K562 (cell line): ENCODE measurements around the gene ZNF691. TPM values are rescaled to one million over a fixed set of nuclear protein-coding genes. Genes with fewer than 3 reads are reported as not detected.

Source experiments
- ATAC-seq: fragments of 200-7000 bp; cut with Tn5 transposase; 3 replicates; pipeline ENCODE4 v1.9.1; 2020; ENCODE audit warnings: moderate library complexity
- BruUV-seq: library from RNA; stranded (reverse); fragments of 400-500 nt; replicated peaks from 2 replicates; lab custom pipeline; 2021; lab: Mats Ljungman, UMichigan
- CTCF ChIA-PET: fragments of 300-600 bp; formaldehyde crosslinking; extraction: SDS; loops from one replicate; lab custom pipeline; 2021; ENCODE audit warnings: low intra/inter-chr PET ratio; lab: Yijun Ruan, JAX
- POLR2A ChIA-PET: fragments of 300-600, 350-650 bp; sonication (Branson Sonifier 250); formaldehyde crosslinking; extraction: SDS; loops from one replicate; lab custom pipeline; 2021; ENCODE audit warnings: antibody characterized with exemption, inconsistent platforms; lab: Yijun Ruan, JAX
- DNase-seq, 4 experiments: peaks; one replicate each; pipeline versions ENCODE4 v3.0.0 to v3.0.0-alpha.2; 2011 to 2018; ENCODE audit warnings: low spot score in 3 of 4, mixed read lengths in 3 of 4; ENCODE audit errors: extremely low read depth in 1 of 4
- FAIRE-seq: peaks from 2 replicates; lab custom pipeline; 2011; peaks lifted over from hg19 to GRCh38; lab: Jason Lieb, UNC
- H2AFZ ChIP-seq: 2 replicates; pipeline ENCODE4 v1.6.0; 2011; ENCODE audit warnings: low read depth, low read length, control low read depth, inconsistent platforms
- H3K27ac ChIP-seq: fragments of 200-600 bp; 3 replicates; pipeline ENCODE4 v1.8.0; 2011; ENCODE audit warnings: low read depth, mild to moderate bottlenecking, control low read depth, inconsistent platforms, low read length, moderate library complexity, mixed read lengths; ENCODE audit errors: extremely low read depth
- H3K27me3 ChIP-seq, 2 experiments: fragments of 300-600 bp in 1 of 2; 2 replicates in 1 of 2; 3 replicates in 1 of 2; pipeline versions ENCODE4 v1.6.0 to v1.8.0; 2011; ENCODE audit warnings: inconsistent platforms in 2 of 2, low read length in 2 of 2, mild to moderate bottlenecking in 1 of 2, mixed read lengths in 1 of 2, moderate library complexity in 1 of 2; ENCODE audit not compliant: control insufficient read depth in 2 of 2, insufficient read depth in 2 of 2
- H3K36me3 ChIP-seq: fragments of 300-600 bp; 3 replicates; pipeline ENCODE4 v1.8.0; 2011; ENCODE audit warnings: mild to moderate bottlenecking, low read length, inconsistent platforms; ENCODE audit not compliant: control insufficient read depth, insufficient read depth
- H3K4me1 ChIP-seq, 2 experiments: fragments of 200-600 bp in 1 of 2; replicated peaks in 1 of 2; 2 replicates in 1 of 2; 3 replicates in 1 of 2; pipeline versions ENCODE4 v1.5.1 to v1.8.0; 2011; ENCODE audit warnings: inconsistent platforms in 2 of 2, low read length in 2 of 2, mild to moderate bottlenecking in 1 of 2, mixed read lengths in 1 of 2, moderate library complexity in 1 of 2; ENCODE audit not compliant: control insufficient read depth in 2 of 2, insufficient read depth in 2 of 2
- H3K4me2 ChIP-seq: 2 replicates; pipeline ENCODE4 v1.6.1; 2011; ENCODE audit warnings: low read length, control low read depth, inconsistent platforms, mixed read lengths; ENCODE audit not compliant: insufficient read depth
- H3K4me3 ChIP-seq: fragments of 200-600 bp; sonication (generic), shearing (Covaris generic); 2 replicates; pipeline ENCODE4 v1.5.1; 2016; ENCODE audit warnings: control low read depth, inconsistent platforms
- H3K79me2 ChIP-seq: fragments of 200-600 bp; 3 replicates; pipeline ENCODE4 v1.8.0; 2011; ENCODE audit warnings: low read length, inconsistent platforms; ENCODE audit not compliant: control insufficient read depth, insufficient read depth
- H3K9ac ChIP-seq, 2 experiments: 2 replicates each; pipeline versions ENCODE4 v1.6.0 to v1.6.1; 2011; ENCODE audit warnings: low read depth in 2 of 2, low read length in 2 of 2, control low read depth in 1 of 2, inconsistent platforms in 1 of 2, mild to moderate bottlenecking in 1 of 2, mixed read lengths in 1 of 2; ENCODE audit not compliant: insufficient read depth in 1 of 2
- H3K9me1 ChIP-seq: one replicate; pipeline ENCODE4 v1.6.0; 2011; ENCODE audit warnings: inconsistent platforms, mild to moderate bottlenecking, low read length, moderate library complexity; ENCODE audit not compliant: control insufficient read depth, insufficient read depth
- H3K9me3 ChIP-seq: replicated peaks from 2 replicates; pipeline ENCODE4 v1.5.1; 2011; ENCODE audit warnings: low read depth, low read length, inconsistent platforms; ENCODE audit not compliant: control insufficient read depth, insufficient read depth
- H4K20me1 ChIP-seq: replicated peaks from 2 replicates; pipeline ENCODE4 v1.6.1; 2011; ENCODE audit warnings: low read length, inconsistent platforms, mixed read lengths; ENCODE audit not compliant: control insufficient read depth, insufficient read depth
- GABPA ChIP-seq: fragments of 200-800 bp; sonication (Bioruptor generic); conservative IDR thresholded peaks from 2 replicates; pipeline ENCODE4 v1.6.1; 2016; ENCODE audit warnings: low read depth, missing genetic modification characterization, missing compliant biosample characterization
- HDAC1 ChIP-seq, 2 experiments: fragments of 450-650 bp; IDR thresholded peaks; 2 replicates each; pipeline ENCODE4 v1.6.1; 2016 to 2017; ENCODE audit warnings: inconsistent platforms in 1 of 2, mild to moderate bottlenecking in 1 of 2, moderate library complexity in 1 of 2
- HNRNPL ChIP-seq: fragments of 200-400 bp; formaldehyde crosslinking; IDR thresholded peaks from 2 replicates; pipeline ENCODE4 v1.6.1; 2017; ENCODE audit warnings: low read depth, mild to moderate bottlenecking, low read length
- MED1 ChIP-seq: sonication (generic); formaldehyde crosslinking; IDR thresholded peaks from 2 replicates; pipeline ENCODE4 v1.8.1; 2023; ENCODE audit warnings: missing genetic modification reagents, borderline replicate concordance
- MXI1 ChIP-seq: IDR thresholded peaks from 2 replicates; pipeline ENCODE4 v1.6.1; 2011; ENCODE audit warnings: low read depth, mild to moderate bottlenecking, improper control_type of control experiment, low read length
- NR2C1 ChIP-seq, 2 experiments: fragments of 450-650 bp; IDR thresholded peaks; 2 replicates each; pipeline ENCODE4 v1.6.1; 2017; ENCODE audit warnings: mild to moderate bottlenecking in 2 of 2, antibody characterized with exemption in 1 of 2, inconsistent platforms in 1 of 2, missing compliant biosample characterization in 1 of 2, missing genetic modification characterization in 1 of 2
- POLR2H ChIP-seq: IDR thresholded peaks from 2 replicates; pipeline ENCODE4 v1.6.1; 2016; ENCODE audit warnings: missing genetic modification characterization, low read depth, mild to moderate bottlenecking, control low read depth, missing compliant biosample characterization, moderate library complexity
- RB1 ChIP-seq: fragments of 450-650 bp; IDR thresholded peaks from 2 replicates; pipeline ENCODE4 v1.6.1; 2017; ENCODE audit warnings: low read depth, mild to moderate bottlenecking
- ZNF239 ChIP-seq: fragments of 250-450 bp; sonication (Bioruptor Pico); IDR thresholded peaks from 2 replicates; pipeline ENCODE4 v1.4.0; 2020; ENCODE audit warnings: mild to moderate bottlenecking
- ZNF263 ChIP-seq: sonication (generic); formaldehyde crosslinking; IDR thresholded peaks from 2 replicates; pipeline ENCODE4 v1.8.0; 2022; ENCODE audit warnings: mild to moderate bottlenecking, missing genetic modification reagents, borderline replicate concordance
- ZNF507 ChIP-seq: conservative IDR thresholded peaks from 2 replicates; pipeline ENCODE4 v1.6.1; 2017; ENCODE audit warnings: missing genetic modification characterization, missing compliant biosample characterization
- ZNF707 ChIP-seq: fragments of 250-450 bp; sonication (Bioruptor Pico); conservative IDR thresholded peaks from 2 replicates; pipeline ENCODE4 v1.8.0; 2022; ENCODE audit warnings: inconsistent platforms, mild to moderate bottlenecking, moderate library complexity
- ZNF76 ChIP-seq: fragments of 250-450 bp; sonication (Bioruptor Pico); IDR thresholded peaks from 2 replicates; pipeline ENCODE4 v1.4.0; 2020; ENCODE audit warnings: mild to moderate bottlenecking, moderate library complexity, borderline replicate concordance
- ZNF764 ChIP-seq: fragments of 250-450 bp; sonication (Bioruptor Pico); IDR thresholded peaks from 2 replicates; pipeline ENCODE4 v1.4.0; 2020; ENCODE audit warnings: low read depth, mild to moderate bottlenecking, moderate library complexity
- WGBS: fragments of 100-300 bp; shearing (Covaris generic); methylation state at CpG from one replicate; pipeline ENCODE4 v1.1.6; 2016; ENCODE audit warnings: low coverage, mixed read lengths; ENCODE audit not compliant: insufficient coverage; ENCODE audit errors: missing lambda C conversion rate; 5-methylcytosine and 5-hydroxymethylcytosine counted together
- in situ Hi-C: fragments of 300-500 bp; cut with MboI; formaldehyde crosslinking; loops from 4 replicates; pipeline ENCODE4 v1.15.0; 2018; ENCODE audit warnings: inconsistent platforms, mixed read lengths
- intact Hi-C: fragments of 100-400 bp; cut with micrococcal nuclease; formaldehyde crosslinking; loops from 2 replicates; pipeline ENCODE4 v1.14.2; 2022
- polyA plus RNA-seq, 8 experiments: library from polyadenylated mRNA; depleted of rRNA in 4 of 8; stranded (reverse) in 5 of 8; unstranded in 3 of 8; fragments of >200 nt; fragmentation: Nextera tagmentation in 2 of 8; fragmentation: Illumina TruSeq in 1 of 8; extraction: Ambion mirVana in 2 of 8; extraction: Trizol in 1 of 8; gene quantifications; 2 replicates each; pipeline versions ENCODE4 v1.2.1 to v1.2.3, GENCODE V29; 2011 to 2014; ENCODE audit warnings: inconsistent platforms in 1 of 8, missing spikeins in 1 of 8
- total RNA-seq, 7 experiments: library from RNA; depleted of rRNA in 6 of 7; stranded (reverse); fragments of >200 nt in 6 of 7; fragmentation: Illumina TruSeq in 2 of 7; extraction: Trizol in 2 of 7; gene quantifications; 2 replicates each; pipeline versions ENCODE4 v1.2.1 to v1.2.3, GENCODE V29; 2011 to 2021; ENCODE audit warnings: low replicate concordance in 1 of 7
- TF ChIP-seq, protein P1 (sequence below): fragments of 450-650 bp; IDR thresholded peaks from 2 replicates; pipeline ENCODE4 v1.6.1; 2017; ENCODE audit warnings: mild to moderate bottlenecking, moderate library complexity
- TF ChIP-seq, protein P2 (sequence below): fragments of 250-450 bp; sonication (Bioruptor Pico); IDR thresholded peaks from 2 replicates; pipeline ENCODE4 v1.4.0; 2020; ENCODE audit warnings: mild to moderate bottlenecking, moderate library complexity

Gene ZNF691
- total and polyA plus RNA-seq, 9 of the 15 experiments (the other 6 are each of a cell fraction or from before 2014, with no cell fraction given): 10.7 to 30.4 (median 14.8) TPM

DNA sequence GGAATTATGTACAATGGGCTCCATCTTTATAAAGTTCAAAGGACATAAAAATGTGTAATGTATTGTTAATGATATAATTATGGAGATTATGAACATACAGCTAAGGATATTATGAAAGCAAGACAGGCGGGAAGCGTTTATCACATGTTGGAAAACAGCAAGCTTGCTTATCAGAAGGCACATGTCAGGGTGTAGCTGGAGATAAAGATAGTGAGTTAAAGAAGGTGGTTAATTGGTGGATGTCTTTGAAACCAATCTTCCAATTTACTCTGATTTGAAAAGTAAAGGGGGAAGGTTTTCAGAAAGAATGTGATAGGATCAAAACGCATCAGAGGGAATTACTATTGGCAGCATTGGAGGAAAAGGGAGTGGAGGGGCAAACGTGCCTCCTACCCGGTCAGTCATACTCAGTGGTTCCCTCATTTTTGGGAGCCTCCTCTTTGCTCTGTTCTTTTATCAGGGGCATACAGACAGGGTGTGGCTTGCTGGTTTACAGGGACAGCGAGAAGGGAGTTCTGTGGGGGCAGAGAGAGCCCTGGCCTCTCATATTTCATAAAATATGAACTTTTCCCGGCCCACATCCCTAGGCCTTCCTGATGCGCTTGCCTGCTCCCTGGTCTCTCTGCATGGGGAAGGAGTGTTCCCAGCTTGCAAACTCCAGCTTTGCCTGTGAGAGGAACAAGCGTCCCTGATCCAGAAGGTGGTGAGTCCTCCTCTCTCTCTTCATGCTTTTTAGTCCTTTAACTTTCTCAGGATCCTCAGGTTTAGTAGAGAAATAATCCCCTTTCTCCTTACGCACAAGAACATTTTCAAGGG, 21.2 kb upstream of the ZNF691 start:
- in situ Hi-C loops: no loop called here
- TF ChIP-seq, protein P1, sequence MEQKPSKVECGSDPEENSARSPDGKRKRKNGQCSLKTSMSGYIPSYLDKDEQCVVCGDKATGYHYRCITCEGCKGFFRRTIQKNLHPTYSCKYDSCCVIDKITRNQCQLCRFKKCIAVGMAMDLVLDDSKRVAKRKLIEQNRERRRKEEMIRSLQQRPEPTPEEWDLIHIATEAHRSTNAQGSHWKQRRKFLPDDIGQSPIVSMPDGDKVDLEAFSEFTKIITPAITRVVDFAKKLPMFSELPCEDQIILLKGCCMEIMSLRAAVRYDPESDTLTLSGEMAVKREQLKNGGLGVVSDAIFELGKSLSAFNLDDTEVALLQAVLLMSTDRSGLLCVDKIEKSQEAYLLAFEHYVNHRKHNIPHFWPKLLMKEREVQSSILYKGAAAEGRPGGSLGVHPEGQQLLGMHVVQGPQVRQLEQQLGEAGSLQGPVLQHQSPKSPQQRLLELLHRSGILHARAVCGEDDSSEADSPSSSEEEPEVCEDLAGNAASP: no peak
- no peak for TF ChIP-seq GABPA
- no peak for TF ChIP-seq ZNF507 (tag)
- no peak; the same call in 1 of the 2 replicates for TF ChIP-seq RB1
- no peak for TF ChIP-seq ZNF764
- TF ChIP-seq, protein P2, sequence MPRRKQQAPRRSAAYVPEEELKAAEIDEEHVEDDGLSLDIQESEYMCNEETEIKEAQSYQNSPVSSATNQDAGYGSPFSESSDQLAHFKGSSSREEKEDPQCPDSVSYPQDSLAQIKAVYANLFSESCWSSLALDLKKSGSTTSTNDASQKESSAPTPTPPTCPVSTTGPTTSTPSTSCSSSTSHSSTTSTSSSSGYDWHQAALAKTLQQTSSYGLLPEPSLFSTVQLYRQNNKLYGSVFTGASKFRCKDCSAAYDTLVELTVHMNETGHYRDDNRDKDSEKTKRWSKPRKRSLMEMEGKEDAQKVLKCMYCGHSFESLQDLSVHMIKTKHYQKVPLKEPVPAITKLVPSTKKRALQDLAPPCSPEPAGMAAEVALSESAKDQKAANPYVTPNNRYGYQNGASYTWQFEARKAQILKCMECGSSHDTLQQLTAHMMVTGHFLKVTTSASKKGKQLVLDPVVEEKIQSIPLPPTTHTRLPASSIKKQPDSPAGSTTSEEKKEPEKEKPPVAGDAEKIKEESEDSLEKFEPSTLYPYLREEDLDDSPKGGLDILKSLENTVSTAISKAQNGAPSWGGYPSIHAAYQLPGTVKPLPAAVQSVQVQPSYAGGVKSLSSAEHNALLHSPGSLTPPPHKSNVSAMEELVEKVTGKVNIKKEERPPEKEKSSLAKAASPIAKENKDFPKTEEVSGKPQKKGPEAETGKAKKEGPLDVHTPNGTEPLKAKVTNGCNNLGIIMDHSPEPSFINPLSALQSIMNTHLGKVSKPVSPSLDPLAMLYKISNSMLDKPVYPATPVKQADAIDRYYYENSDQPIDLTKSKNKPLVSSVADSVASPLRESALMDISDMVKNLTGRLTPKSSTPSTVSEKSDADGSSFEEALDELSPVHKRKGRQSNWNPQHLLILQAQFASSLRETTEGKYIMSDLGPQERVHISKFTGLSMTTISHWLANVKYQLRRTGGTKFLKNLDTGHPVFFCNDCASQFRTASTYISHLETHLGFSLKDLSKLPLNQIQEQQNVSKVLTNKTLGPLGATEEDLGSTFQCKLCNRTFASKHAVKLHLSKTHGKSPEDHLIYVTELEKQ: no peak
- TF ChIP-seq MXI1: peak; percentile 71; the same call in 1 of the 2 replicates
- TF ChIP-seq ZNF76 (CRISPR knock-in tag): no peak; the same call in 1 of the 2 replicates
- TF ChIP-seq HNRNPL: no peak
- peak; percentile 91 for TF ChIP-seq ZNF263 (CRISPR knock-in tag)
- no peak for TF ChIP-seq POLR2H
- TF ChIP-seq NR2C1 (IDR thresholded peaks at IDR 0.05): peak; percentile 58; the same call in 1 of the 2 replicates
- TF ChIP-seq NR2C1 (tag; IDR thresholded peaks at IDR 0.05): peak; percentile 59; the same call in 1 of the 2 replicates
- TF ChIP-seq MED1: no peak
- TF ChIP-seq ZNF707: no peak
- peak; percentile 87 to 96; a peak in 3 of 4 replicates for TF ChIP-seq HDAC1 (IDR thresholded peaks at IDR 0.05)
- TF ChIP-seq ZNF239 (CRISPR knock-in tag): 0 out of 2 replicates have a peak, but pooled peaks have one; percentile 10

More for the DNA sequence above, 21.2 kb upstream of the ZNF691 start:
- peak; percentile 90 for ATAC-seq
- H3K4me1 ChIP-seq: peaks cover 25 to 57% of the 10 kb centered on the region in 2 experiments
- peak overlapping the region; percentile 87 for H3K27ac ChIP-seq
- peaks cover 55% of the 10 kb centered on the region for H3K79me2 ChIP-seq
- no peaks in the 10 kb centered on the region for H3K9me3 ChIP-seq
- DNase-seq: peak; percentile 78 to 95 (median 89)
- H3K9me1 ChIP-seq: no peaks in the 10 kb centered on the region
- ChIA-PET POLR2A (interaction anchor here (0.5 to 8.7 kb wide), 14 partner anchors 8 to 248 kb away, joined by 3 to 76 read pairs (median 4); partner anchors contain the start of genes C1orf50, ERMAP, P3H1 and YBX1), CTCF (interaction anchor here (0.7 kb wide), 1 partner anchor 44 kb away, joined by 3 read pairs; no protein-coding TSS in a partner anchor)
- H3K27me3 ChIP-seq: no peaks in the 10 kb centered on the region
- no TSS peak for BruUV-seq
- under 1% methylated on average over 10 of the region's 10 CpGs for WGBS
- peak; percentile 86 for FAIRE-seq
- intact Hi-C loops: loop anchor here (1.0 to 5.0 kb wide), 4 partner anchors 8 to 100 kb away; partner anchors contain the start of genes C1orf50, ERMAP, P3H1 and SVBP
- peak overlapping the region; percentile 97 for H3K4me2 ChIP-seq
- H3K4me3 ChIP-seq: peak overlapping the region; percentile 49
- H2AFZ ChIP-seq: peak overlapping the region; percentile 81
- peaks cover 21% of the 10 kb centered on the region for H3K36me3 ChIP-seq
- no peaks in the 10 kb centered on the region for H4K20me1 ChIP-seq
- peak overlapping the region; percentile 86 to 92 for H3K9ac ChIP-seq
